B cell (primary cell): ENCODE measurements around the gene RGS3. TPM values are rescaled to one million over a fixed set of nuclear protein-coding genes. Genes with fewer than 3 reads are reported as not detected.

Source experiments
- ATAC-seq: fragments of 200-7000 bp; cut with Tn5 transposase; one replicate; pipeline ENCODE4 v1.10.0; 2021; ENCODE audit warnings: low read depth, mild to moderate bottlenecking, moderate number of reproducible peaks, moderate library complexity
- CTCF ChIA-PET: fragments of 350-600 bp; sonication (Branson Sonifier 250); formaldehyde crosslinking; loops from one replicate; lab custom pipeline; 2021; ENCODE audit warnings: antibody characterized with exemption, inconsistent platforms; lab: Charles Lee
- POLR2A ChIA-PET: fragments of 350-600 bp; sonication (Branson Sonifier 250); formaldehyde crosslinking; loops from one replicate; lab custom pipeline; 2021; ENCODE audit warnings: antibody characterized with exemption; lab: Charles Lee
- DNase-seq: peaks from one replicate; pipeline ENCODE4 v3.0.0; 2013
- H2AFZ ChIP-seq: 2 replicates; pipeline ENCODE4 v1.6.1; 2012; ENCODE audit warnings: mild to moderate bottlenecking, low read depth, low read length; ENCODE audit not compliant: insufficient read depth, poor library complexity, severe bottlenecking
- H3K27ac ChIP-seq, 2 donors: 1 replicate in 1 of 2; 2 replicates in 1 of 2; pipeline ENCODE4 v1.5.1; 2012 to 2013; ENCODE audit warnings: low read length in 2 of 2, mild to moderate bottlenecking in 2 of 2, moderate library complexity in 1 of 2
- H3K27me3 ChIP-seq, 4 experiments: fragments of 200-600 bp in 1 of 4; sonication (generic) in 1 of 4; replicated peaks in 1 of 4; 1 replicate in 2 of 4; 2 replicates in 2 of 4; pipeline versions ENCODE4 v1.6.1 to v1.7.0; 2013 to 2016; ENCODE audit warnings: low read length in 3 of 4, mild to moderate bottlenecking in 2 of 4, mixed read lengths in 1 of 4, moderate library complexity in 1 of 4; ENCODE audit not compliant: insufficient read depth in 4 of 4, control insufficient read depth in 3 of 4; ENCODE audit errors: control extremely low read depth in 1 of 4
- H3K36me3 ChIP-seq, 2 experiments: replicated peaks in 1 of 2; 1 replicate in 1 of 2; 2 replicates in 1 of 2; pipeline versions ENCODE4 v1.6.1 to v1.7.1; 2013; ENCODE audit warnings: low read length in 1 of 2; ENCODE audit not compliant: insufficient read depth in 2 of 2, control insufficient read depth in 1 of 2; ENCODE audit errors: control extremely low read depth in 1 of 2, extremely low read depth in 1 of 2
- H3K4me1 ChIP-seq, 2 donors: fragments of 200-600 bp in 1 of 2; sonication (generic) in 1 of 2; 1 replicate in 1 of 2; 2 replicates in 1 of 2; pipeline versions ENCODE4 v1.5.1 to v1.6.1; 2013 to 2017; ENCODE audit warnings: low read length in 2 of 2; ENCODE audit not compliant: control insufficient read depth in 2 of 2, insufficient read depth in 2 of 2
- H3K4me2 ChIP-seq: replicated peaks from 2 replicates; pipeline ENCODE3; 2012; ENCODE audit warnings: mild to moderate bottlenecking, low read depth, low read length; ENCODE audit not compliant: poor library complexity, severe bottlenecking
- H3K4me3 ChIP-seq, 5 experiments: fragments of 200-600 bp in 1 of 5; sonication (generic) in 1 of 5; 1 replicate in 3 of 5; 2 replicates in 2 of 5; pipeline versions ENCODE4 v1.5.1 to v1.7.0; 2011 to 2016; ENCODE audit warnings: low read length in 4 of 5, mild to moderate bottlenecking in 4 of 5, low read depth in 2 of 5, control low read depth in 1 of 5, moderate library complexity in 1 of 5; ENCODE audit not compliant: insufficient read depth in 1 of 5; ENCODE audit errors: control extremely low read depth in 1 of 5, extremely low read depth in 1 of 5
- H3K79me2 ChIP-seq: fragments of 200-600 bp; sonication (generic); one replicate; pipeline ENCODE4 v1.6.0; 2016; ENCODE audit warnings: low read length; ENCODE audit not compliant: control insufficient read depth, insufficient read depth
- H3K9ac ChIP-seq: fragments of 200-600 bp; sonication (generic); 2 replicates; pipeline ENCODE4 v1.6.1; 2017; ENCODE audit warnings: mild to moderate bottlenecking, low read length, moderate library complexity
- H3K9me3 ChIP-seq, 3 donors: one replicate each; pipeline versions ENCODE4 v1.6.1 to v1.7.1; 2013; ENCODE audit warnings: low read length in 2 of 3; ENCODE audit not compliant: control insufficient read depth in 2 of 3, insufficient read depth in 1 of 3; ENCODE audit errors: control extremely low read depth in 1 of 3
- H4K20me1 ChIP-seq: 2 replicates; pipeline ENCODE4 v1.6.0; 2012; ENCODE audit warnings: mild to moderate bottlenecking, low read length; ENCODE audit not compliant: insufficient read depth, control insufficient read depth, poor library complexity, severe bottlenecking
- H3K27ac Mint-ChIP-seq: one replicate; pipeline ENCODE4 v1.8.0; 2021; ENCODE audit warnings: mixed read lengths
- H3K27me3 Mint-ChIP-seq: one replicate; pipeline ENCODE4 v1.8.0; 2021; ENCODE audit warnings: mixed read lengths
- H3K4me1 Mint-ChIP-seq: one replicate; pipeline ENCODE4 v1.8.0; 2021; ENCODE audit warnings: mixed read lengths
- H3K4me3 Mint-ChIP-seq: one replicate; pipeline ENCODE4 v1.8.0; 2021; ENCODE audit warnings: mixed read lengths
- H3K9me3 Mint-ChIP-seq: one replicate; pipeline ENCODE4 v1.8.0; 2022; ENCODE audit warnings: mixed read lengths; ENCODE audit not compliant: insufficient read depth
- CTCF ChIP-seq: fragments of 200-600 bp; IDR thresholded peaks from one replicate; pipeline ENCODE4 v1.8.0; 2022; ENCODE audit warnings: antibody characterized with exemption, mild to moderate bottlenecking
- EZH2 ChIP-seq: IDR thresholded peaks from 2 replicates; pipeline ENCODE4 v1.6.1; 2012; ENCODE audit warnings: borderline replicate concordance, low read depth, mild to moderate bottlenecking, moderate library complexity, low read length; ENCODE audit not compliant: insufficient read depth, poor library complexity, severe bottlenecking
- WGBS: methylation state at CpG from one replicate; pipeline ENCODE4 v1.1.5; 2013; ENCODE audit warnings: missing lambda C conversion rate; ENCODE audit not compliant: insufficient coverage; 5-methylcytosine and 5-hydroxymethylcytosine counted together
- intact Hi-C: fragments of 100-400 bp; cut with micrococcal nuclease; formaldehyde crosslinking; loops from one replicate; pipeline ENCODE4 v1.10.0; 2022
- polyA plus RNA-seq: library from polyadenylated mRNA; depleted of rRNA; stranded (reverse); fragments of >200 nt; gene quantifications from 2 replicates; pipeline ENCODE4 v1.2.3, GENCODE V29; 2012
- total RNA-seq, 2 donors: library from RNA; stranded (reverse); fragments of 120-200 nt in 1 of 2; gene quantifications; 1 replicate in 1 of 2; 2 replicates in 1 of 2; pipeline versions ENCODE4 v1.2.3 to v1.2.4, GENCODE V29; 2013 to 2022

The RGS3 gene
- total and polyA plus RNA-seq, 2 donors (not counting 1 experiment from before 2014, with no cell fraction given): 12.0 to 15.6 TPM

- H3K27me3 ChIP-seq: no peaks in the 10 kb centered on the region
- H3K27ac Mint-ChIP-seq: no peak overlapping the region
- DNase-seq (no peak), ATAC-seq (no peak)
- H4K20me1 ChIP-seq: no peaks in the 10 kb centered on the region
- no peaks in the 10 kb centered on the region for H3K79me2 ChIP-seq
- H3K4me3 Mint-ChIP-seq: no peak overlapping the region
- ChIA-PET CTCF (interaction anchor here (0.6 kb wide), 1 partner anchor 79 kb away, joined by 3 read pairs; no protein-coding TSS in a partner anchor), POLR2A (no interaction called here)
- H3K36me3 ChIP-seq: no peaks in the 10 kb centered on the region
- no peaks in the 10 kb centered on the region for H3K9me3 ChIP-seq
- no peaks in the 10 kb centered on the region for H3K27me3 Mint-ChIP-seq
- WGBS: 83% methylated on average over 7 of the region's 10 CpGs
- no peak for TF ChIP-seq EZH2
- TF ChIP-seq CTCF: no peak
- no peak overlapping the region for H3K4me3 ChIP-seq
- intact Hi-C loops: no loop called here
- no peaks in the 10 kb centered on the region for H3K9me3 Mint-ChIP-seq
- no peak overlapping the region for H3K4me2 ChIP-seq
- no peak overlapping the region for H2AFZ ChIP-seq
- no peak overlapping the region for H3K9ac ChIP-seq
- peaks cover 13% of the 10 kb centered on the region for H3K4me1 Mint-ChIP-seq
- H3K4me1 ChIP-seq: peaks cover 7 to 11% of the 10 kb centered on the region in 2 donors
- no peak overlapping the region for H3K27ac ChIP-seq
Measured at GRCh38 chr9:113508111-113508749, 44.7 kb downstream of the RGS3 start.

- POLR2A ChIA-PET: no interaction called here
- H3K79me2 ChIP-seq: no peaks in the 10 kb centered on the region
- 100% methylated on average over 7 of the region's 7 CpGs for WGBS
Measured at GRCh38 chr9:113509463-113509862, 45.9 kb downstream of the RGS3 start.

More at GRCh38 chr9:113509463-113509862, 45.9 kb downstream of the RGS3 start:
- intact Hi-C loops: no loop called here
- Histone ChIP-seq H3K9me3 (no peaks in the 10 kb centered on the region), H3K27me3 (no peaks in the 10 kb centered on the region), H3K27ac (no peak overlapping the region), H3K9ac (no peak overlapping the region), H3K4me1 (peaks cover 7 to 10% of the 10 kb centered on the region in 2 donors), H2AFZ (no peak overlapping the region), H4K20me1 (no peaks in the 10 kb centered on the region), H3K36me3 (no peaks in the 10 kb centered on the region), H3K4me2 (no peak overlapping the region), H3K4me3 (no peak overlapping the region)
- DNase-seq: no peak
- H3K4me3 Mint-ChIP-seq: no peak overlapping the region
- CTCF ChIA-PET: interaction anchor here (1.3 kb wide), 1 partner anchor 73 kb away, joined by 3 read pairs; no protein-coding TSS in a partner anchor
- H3K4me1 Mint-ChIP-seq: peaks cover 14% of the 10 kb centered on the region
- no peaks in the 10 kb centered on the region for H3K27me3 Mint-ChIP-seq
- H3K27ac Mint-ChIP-seq: no peak overlapping the region
- TF ChIP-seq EZH2 (no peak), CTCF (no peak)
- ATAC-seq: no peak
- no peaks in the 10 kb centered on the region for H3K9me3 Mint-ChIP-seq
